T-cell (primary cell): ENCODE measurements around the gene WDR88. TPM values are rescaled to one million over a fixed set of nuclear protein-coding genes. Genes with fewer than 3 reads are reported as not detected.
"Not testable (repeated sequence)": the region's sequence is repeated elsewhere in the genome, so short reads cannot be mapped to it uniquely, and the experiment has no call there.

Experiments used
- ATAC-seq, 4 experiments: fragments of 200-7000 bp in 3 of 4; fragments of 150-1000 bp in 1 of 4; cut with Tn5 transposase; replicated peaks in 1 of 4; 1 replicate in 3 of 4; 2 replicates in 1 of 4; pipeline ENCODE4 v1.10.0; 2021; ENCODE audit warnings: moderate library complexity in 3 of 4, mild to moderate bottlenecking in 2 of 4, moderate number of reproducible peaks in 1 of 4
- CTCF ChIA-PET, 2 donors: fragments of 300-600 bp; sonication (Branson Sonifier 250); formaldehyde crosslinking; loops; one replicate each; lab custom pipeline; 2022; ENCODE audit warnings: antibody characterized with exemption in 2 of 2; lab: Charles Lee
- POLR2A ChIA-PET, 2 donors: fragments of 300-600 bp; sonication (Branson Sonifier 250); formaldehyde crosslinking; loops; one replicate each; lab custom pipeline; 2022; ENCODE audit warnings: antibody characterized with exemption in 2 of 2; lab: Charles Lee
- DNase-seq, 35 experiments: peaks; one replicate each; pipeline versions ENCODE4 v3.0.0 to v3.0.0-alpha.2; 2013 to 2023
- H3K27ac ChIP-seq: one replicate; pipeline ENCODE4 v1.5.1; 2013; ENCODE audit warnings: low read length
- H3K27me3 ChIP-seq, 2 experiments: replicated peaks in 1 of 2; 1 replicate in 1 of 2; 2 replicates in 1 of 2; pipeline versions ENCODE4 v1.6.1 to v1.7.0; 2013; ENCODE audit warnings: low read length in 1 of 2, mixed read lengths in 1 of 2; ENCODE audit not compliant: control insufficient read depth in 2 of 2, insufficient read depth in 2 of 2; ENCODE audit errors: extremely low read depth in 1 of 2
- H3K36me3 ChIP-seq, 2 donors: 1 replicate in 1 of 2; 2 replicates in 1 of 2; pipeline versions ENCODE4 v1.6.1 to v1.7.0; 2013; ENCODE audit warnings: low read length in 1 of 2; ENCODE audit not compliant: control insufficient read depth in 2 of 2, insufficient read depth in 1 of 2; ENCODE audit errors: extremely low read depth in 1 of 2
- H3K4me1 ChIP-seq, 2 experiments: 1 replicate in 1 of 2; 2 replicates in 1 of 2; pipeline versions ENCODE4 v1.6.1 to v1.7.0; 2013; ENCODE audit warnings: low read length in 2 of 2, mixed read lengths in 1 of 2; ENCODE audit not compliant: insufficient read depth in 2 of 2, control insufficient read depth in 1 of 2; ENCODE audit errors: extremely low read depth in 1 of 2
- H3K4me3 ChIP-seq, 2 donors: 1 replicate in 1 of 2; 2 replicates in 1 of 2; pipeline versions ENCODE4 v1.5.1 to v1.7.0; 2013; ENCODE audit warnings: mild to moderate bottlenecking in 2 of 2, low read length in 1 of 2, moderate library complexity in 1 of 2; ENCODE audit not compliant: control insufficient read depth in 1 of 2; ENCODE audit errors: extremely low read depth in 1 of 2
- H3K9me3 ChIP-seq: 2 replicates; pipeline ENCODE4 v1.7.0; 2013
- H3K27ac Mint-ChIP-seq, 2 donors: one replicate each; pipeline ENCODE4 v1.8.0; 2020 to 2021; ENCODE audit warnings: mild to moderate bottlenecking in 2 of 2, mixed read lengths in 2 of 2
- H3K27me3 Mint-ChIP-seq, 2 donors: one replicate each; pipeline ENCODE4 v1.8.0; 2021 to 2022; ENCODE audit warnings: mixed read lengths in 2 of 2
- H3K36me3 Mint-ChIP-seq: one replicate; pipeline ENCODE4 v1.8.0; 2021; ENCODE audit warnings: mixed read lengths
- H3K4me1 Mint-ChIP-seq, 3 donors: one replicate each; pipeline ENCODE4 v1.8.0; 2020 to 2022; ENCODE audit warnings: mixed read lengths in 3 of 3, mild to moderate bottlenecking in 1 of 3
- H3K4me3 Mint-ChIP-seq, 3 donors: one replicate each; pipeline ENCODE4 v1.8.0; 2020 to 2022; ENCODE audit warnings: mild to moderate bottlenecking in 3 of 3, mixed read lengths in 3 of 3, moderate library complexity in 3 of 3
- H3K9me3 Mint-ChIP-seq, 3 donors: one replicate each; pipeline ENCODE4 v1.8.0; 2020 to 2022; ENCODE audit warnings: mixed read lengths in 3 of 3
- WGBS: methylation state at CpG from one replicate; pipeline ENCODE4 v1.1.5; 2013; ENCODE audit warnings: missing lambda C conversion rate; ENCODE audit not compliant: insufficient coverage; 5-methylcytosine and 5-hydroxymethylcytosine counted together
- total RNA-seq, 35 experiments: library from RNA in 6 of 35; stranded (reverse) in 6 of 35; fragments of 120-200 nt in 1 of 35; gene quantifications; one replicate each; pipeline versions ENCODE4 v1.2.1 to v1.2.4 and lab custom pipeline; 2013 to 2026

Gene WDR88
- total RNA-seq, 5 donors from 2014 or later (not counting 1 experiment from before 2014, with no cell fraction given) = 0.20 to 0.56 TPM; not detected in 3

GRCh38 chr19:33125929-33126388 is 6.0 kb upstream of the WDR88 start:
- H3K27ac ChIP-seq = no peak overlapping the region
- Mint-ChIP-seq H3K27ac (no peak overlapping the region), H3K4me1 (peaks cover 5 to 7% (median 6%) of the 10 kb centered on the region in 3 donors), H3K27me3 (no peaks in the 10 kb centered on the region), H3K36me3 (peaks cover 42% of the 10 kb centered on the region), H3K9me3 (no peaks in the 10 kb centered on the region), H3K4me3 (no peak overlapping the region)
- POLR2A ChIA-PET = no interaction called here
- H3K27me3 ChIP-seq = no peaks in the 10 kb centered on the region
- CTCF ChIA-PET = interaction anchor here (0.6 to 1.7 kb wide), 4 partner anchors 58 to 327 kb away, joined by 3 to 9 read pairs (median 4); no protein-coding TSS in a partner anchor
- no peaks in the 10 kb centered on the region for H3K9me3 ChIP-seq
- WGBS = 26% methylated on average over 9 of the region's 12 CpGs
- peaks cover 0 to 5% of the 10 kb centered on the region in 2 experiments for H3K4me1 ChIP-seq
- H3K36me3 ChIP-seq = peaks cover 19 to 50% of the 10 kb centered on the region in 2 donors
- ATAC-seq (peak; percentile 80 to 90 (median 85)), DNase-seq (peak in 34 of 35 experiments; percentile 11 to 80 (median 40))
- no peak overlapping the region for H3K4me3 ChIP-seq

- H3K27ac Mint-ChIP-seq, H3K9me3 Mint-ChIP-seq, H3K4me3 Mint-ChIP-seq, H3K27me3 Mint-ChIP-seq, DNase-seq, H3K4me1 Mint-ChIP-seq, H3K27me3 ChIP-seq, H3K4me1 ChIP-seq, H3K9me3 ChIP-seq, ATAC-seq, POLR2A ChIA-PET, H3K4me3 ChIP-seq, H3K27ac ChIP-seq: not testable (repeated sequence)
- 94% methylated on average over 5 of the region's 8 CpGs for WGBS
- H3K36me3 ChIP-seq = peaks cover 20 to 50% of the 10 kb centered on the region in 2 donors
- H3K36me3 Mint-ChIP-seq = peaks cover 39% of the 10 kb centered on the region
- CTCF ChIA-PET = interaction anchor here in 1 of 2 donors (0.7 to 1.0 kb wide), 3 partner anchors 33 to 1318 kb away, joined by 3 read pairs; no protein-coding TSS in a partner anchor
Observed at GRCh38 chr19:33126712-33127111, 5.2 kb upstream of the WDR88 start.

- no peak overlapping the region for H3K4me3 ChIP-seq
- POLR2A ChIA-PET = no interaction called here
- H3K27me3 ChIP-seq = no peaks in the 10 kb centered on the region
- Mint-ChIP-seq H3K27ac (no peak overlapping the region), H3K9me3 (no peaks in the 10 kb centered on the region), H3K4me3 (no peak overlapping the region), H3K27me3 (no peaks in the 10 kb centered on the region), H3K36me3 (peaks cover 29% of the 10 kb centered on the region), H3K4me1 (peaks cover 5 to 7% (median 6%) of the 10 kb centered on the region in 3 donors)
- WGBS = 95% methylated on average over 3 of the region's 6 CpGs
- no peak for ATAC-seq
- peaks cover 20 to 31% of the 10 kb centered on the region in 2 donors for H3K36me3 ChIP-seq
- DNase-seq = no peak
- CTCF ChIA-PET = interaction anchor here in 1 of 2 donors (1.1 kb wide), 1 partner anchor 55 kb away, joined by 3 read pairs; no protein-coding TSS in a partner anchor
- H3K27ac ChIP-seq = no peak overlapping the region
- H3K4me1 ChIP-seq = peaks cover 0 to 12% of the 10 kb centered on the region in 2 experiments
- H3K9me3 ChIP-seq = no peaks in the 10 kb centered on the region
Observed at GRCh38 chr19:33129901-33130300, 2.0 kb upstream of the WDR88 start.

- H3K27ac ChIP-seq = no peak overlapping the region
- H3K27me3 ChIP-seq = no peaks in the 10 kb centered on the region
- H3K4me3 ChIP-seq = no peak overlapping the region
- peaks cover 20 to 29% of the 10 kb centered on the region in 2 donors for H3K36me3 ChIP-seq
- no peak for ATAC-seq
- ChIA-PET POLR2A (no interaction called here), CTCF (interaction anchor here in 1 of 2 donors (0.6 to 1.1 kb wide), 2 partner anchors 22 to 54 kb away, joined by 3 to 6 read pairs; no protein-coding TSS in a partner anchor)
- H3K9me3 ChIP-seq = no peaks in the 10 kb centered on the region
- Mint-ChIP-seq H3K27me3 (no peaks in the 10 kb centered on the region), H3K36me3 (peaks cover 27% of the 10 kb centered on the region), H3K4me1 (peaks cover 6 to 12% (median 8%) of the 10 kb centered on the region in 3 donors), H3K4me3 (no peak overlapping the region), H3K27ac (no peak overlapping the region), H3K9me3 (no peaks in the 10 kb centered on the region)
- H3K4me1 ChIP-seq = peaks cover 0 to 12% of the 10 kb centered on the region in 2 experiments
- DNase-seq = no peak
- 87% methylated on average over 5 of the region's 6 CpGs for WGBS
Observed at GRCh38 chr19:33130433-33130832, 1.5 kb upstream of the WDR88 start.

GRCh38 chr19:33132425-33132824 is 511 bp downstream of the WDR88 start:
- no peak overlapping the region for H3K27ac Mint-ChIP-seq
- CTCF ChIA-PET = interaction anchor here in 1 of 2 donors (0.9 kb wide), 1 partner anchor 9 kb away, joined by 3 read pairs; no protein-coding TSS in a partner anchor
- ATAC-seq = no peak

GRCh38 chr19:33133438-33134031 is 1.6 kb downstream of the WDR88 start:
- Mint-ChIP-seq H3K9me3 (no peaks in the 10 kb centered on the region), H3K36me3 (peaks cover 13% of the 10 kb centered on the region), H3K27ac (peak overlapping the region; percentile 11 to 52), H3K27me3 (no peaks in the 10 kb centered on the region), H3K4me3 (no peak overlapping the region), H3K4me1 (peaks cover 0 to 4% (median 2%) of the 10 kb centered on the region in 3 donors)
- no peaks in the 10 kb centered on the region for H3K9me3 ChIP-seq
- DNase-seq (no peak), ATAC-seq (no peak)
- 90% methylated on average over 11 of the region's 13 CpGs for WGBS
- H3K36me3 ChIP-seq = peaks cover 10 to 11% of the 10 kb centered on the region in 2 donors
- H3K4me3 ChIP-seq = no peak overlapping the region
- CTCF ChIA-PET = no interaction called here
- no peak overlapping the region for H3K27ac ChIP-seq
- peaks cover 0 to 7% of the 10 kb centered on the region in 2 experiments for H3K27me3 ChIP-seq
- peaks cover 0 to 7% of the 10 kb centered on the region in 2 experiments for H3K4me1 ChIP-seq
- POLR2A ChIA-PET = interaction anchor here in 1 of 2 donors (0.6 kb wide), 1 partner anchor 224 kb away, joined by 3 read pairs; no protein-coding TSS in a partner anchor

More at GRCh38 chr19:33132425-33132824, 511 bp downstream of the WDR88 start:
- Histone ChIP-seq H3K27ac (no peak overlapping the region), H3K9me3 (no peaks in the 10 kb centered on the region), H3K27me3 (no peaks in the 10 kb centered on the region), H3K4me3 (no peak overlapping the region), H3K4me1 (peaks cover 0 to 7% of the 10 kb centered on the region in 2 experiments), H3K36me3 (peaks cover 13 to 18% of the 10 kb centered on the region in 2 donors)
- H3K9me3 Mint-ChIP-seq = no peaks in the 10 kb centered on the region
- no peak for DNase-seq
- POLR2A ChIA-PET = interaction anchor here in 1 of 2 donors (0.6 kb wide), 1 partner anchor 18 kb away, joined by 7 read pairs; no protein-coding TSS in a partner anchor
- peaks cover 0 to 4% (median 2%) of the 10 kb centered on the region in 3 donors for H3K4me1 Mint-ChIP-seq
- no peaks in the 10 kb centered on the region for H3K27me3 Mint-ChIP-seq
- H3K36me3 Mint-ChIP-seq = peaks cover 17% of the 10 kb centered on the region
- WGBS = 91% methylated on average over 10 of the region's 15 CpGs
- no peak overlapping the region for H3K4me3 Mint-ChIP-seq
